Measurements from ENCODE around the gene MRGPRF.

DNA sequence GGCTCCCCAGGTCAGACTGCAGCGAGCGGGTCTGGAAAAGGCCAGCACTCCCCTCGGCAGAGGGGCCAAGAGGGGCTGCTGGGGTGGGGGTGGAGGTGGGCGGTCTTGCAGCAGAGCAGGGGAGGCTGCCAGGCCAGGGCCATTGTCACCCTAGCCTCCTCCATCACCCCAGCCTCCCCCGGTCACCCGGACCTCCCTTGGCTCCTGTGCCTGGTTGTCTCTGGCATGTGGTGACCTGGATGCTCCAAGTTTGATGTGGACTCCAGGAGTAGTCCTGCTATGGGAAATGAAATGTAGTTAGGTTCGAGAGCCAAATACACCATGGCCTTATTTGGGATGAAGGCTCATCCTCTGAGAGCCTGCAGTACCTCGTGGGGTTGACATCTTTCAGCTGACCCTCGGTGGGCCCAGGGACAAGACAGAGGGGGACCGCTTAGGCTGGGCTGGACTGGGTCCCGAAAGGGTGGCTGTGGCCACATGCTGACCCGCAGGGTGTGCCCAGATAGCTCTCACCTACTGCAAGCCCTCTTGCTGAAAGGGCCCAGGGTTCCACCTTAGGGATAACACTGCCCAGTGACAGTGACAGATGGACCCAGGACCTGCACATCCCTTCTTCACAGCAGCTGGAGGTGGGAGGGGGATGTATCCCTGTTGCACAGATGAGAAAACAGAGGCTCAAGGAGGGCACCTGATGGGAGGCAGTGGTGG is 56.3 kb downstream of the MRGPRF start:
- TF ChIP-seq POLR2A (IDR thresholded peaks at IDR 0.05) (no peak), CTCF (IDR thresholded peaks at IDR 0.05) (no peak)
